ENCODE measurements around the gene HCRTR1. TPM values are rescaled to one million over a fixed set of nuclear protein-coding genes. Genes with fewer than 3 reads are reported as not detected.

The HCRTR1 gene
- total and polyA plus RNA-seq, 2 donors (not counting 1 experiment from before 2014, with no cell fraction given): not detected

- TF ChIP-seq EZH2 (IDR thresholded peaks at IDR 0.05; ENCODE audit: low read length, missing control alignments) (no peak), CTCF (conservative IDR thresholded peaks at IDR 0.05 in 1 of 2, IDR thresholded peaks at IDR 0.05 in 1 of 2; ENCODE audit: low read depth in 1 of 2, low read length in 2 of 2) (no peak)
- no peaks in the 10 kb centered on the region for H3K9me3 ChIP-seq (ENCODE audit: control insufficient read depth, insufficient read depth, low read depth, low read length)
- no peak overlapping the region for H2AFZ ChIP-seq (ENCODE audit: low read length)
- peaks cover 12% of the 10 kb centered on the region for H3K4me1 ChIP-seq (ENCODE audit: control insufficient read depth, extremely low read depth, insufficient read depth, low read length)
- no peak overlapping the region for H3K27ac ChIP-seq (ENCODE audit: insufficient read depth, low read length)
- peak; percentile 62 for DNase-seq (ENCODE audit: low read depth in 2 of 2)
- no peaks in the 10 kb centered on the region for H4K20me1 ChIP-seq (ENCODE audit: control insufficient read depth, extremely low read depth, insufficient read depth, low read length)
- H3K36me3 ChIP-seq (ENCODE audit: control insufficient read depth, insufficient read depth, low read length): peaks cover 25% of the 10 kb centered on the region
- H3K27me3 ChIP-seq (ENCODE audit: control insufficient read depth, insufficient read depth, low read length): no peaks in the 10 kb centered on the region
- H3K9ac ChIP-seq (ENCODE audit: insufficient read depth, low read length): no peak overlapping the region
- H3K79me2 ChIP-seq (ENCODE audit: control insufficient read depth, insufficient read depth, low read length): no peaks in the 10 kb centered on the region
- no peak overlapping the region for H3K4me2 ChIP-seq (ENCODE audit: extremely low read depth, insufficient read depth, low read length)
- no peak overlapping the region for H3K4me3 ChIP-seq (replicated peaks in 1 of 4; ENCODE audit: control extremely low read depth in 1 of 4, insufficient read depth in 1 of 4, low read depth in 3 of 4, low read length in 4 of 4)
Measured at GRCh38 chr1:31669786-31670592, 52.5 kb downstream of the HCRTR1 start.

- Histone ChIP-seq H3K9ac (ENCODE audit: insufficient read depth, low read length) (no peak overlapping the region), H3K9me3 (ENCODE audit: control insufficient read depth, insufficient read depth, low read depth, low read length) (no peaks in the 10 kb centered on the region), H3K4me1 (ENCODE audit: control insufficient read depth, extremely low read depth, insufficient read depth, low read length) (peaks cover 12% of the 10 kb centered on the region), H4K20me1 (ENCODE audit: control insufficient read depth, extremely low read depth, insufficient read depth, low read length) (no peaks in the 10 kb centered on the region), H3K4me3 (replicated peaks in 1 of 4; ENCODE audit: control extremely low read depth in 1 of 4, insufficient read depth in 1 of 4, low read depth in 3 of 4, low read length in 4 of 4) (no peak overlapping the region), H3K27me3 (ENCODE audit: control insufficient read depth, insufficient read depth, low read length) (no peaks in the 10 kb centered on the region), H3K36me3 (ENCODE audit: control insufficient read depth, insufficient read depth, low read length) (peaks cover 24% of the 10 kb centered on the region), H3K27ac (ENCODE audit: insufficient read depth, low read length) (no peak overlapping the region), H3K4me2 (ENCODE audit: extremely low read depth, insufficient read depth, low read length) (no peak overlapping the region), H3K79me2 (ENCODE audit: control insufficient read depth, insufficient read depth, low read length) (no peaks in the 10 kb centered on the region), H2AFZ (ENCODE audit: low read length) (no peak overlapping the region)
- TF ChIP-seq EZH2 (IDR thresholded peaks at IDR 0.05; ENCODE audit: low read length, missing control alignments): no peak
- no peak for TF ChIP-seq CTCF (conservative IDR thresholded peaks at IDR 0.05 in 1 of 2, IDR thresholded peaks at IDR 0.05 in 1 of 2; ENCODE audit: low read depth in 1 of 2, low read length in 2 of 2)
- peak in 1 of 2 donors; percentile 9 for DNase-seq (ENCODE audit: low read depth in 2 of 2)
Measured at GRCh38 chr1:31670593-31670964, 53.1 kb downstream of the HCRTR1 start.

- H3K27me3 ChIP-seq (ENCODE audit: control insufficient read depth, insufficient read depth, low read length): no peaks in the 10 kb centered on the region
- H3K4me1 ChIP-seq (ENCODE audit: control insufficient read depth, extremely low read depth, insufficient read depth, low read length): peaks cover 12% of the 10 kb centered on the region
- H3K36me3 ChIP-seq (ENCODE audit: control insufficient read depth, insufficient read depth, low read length): peaks cover 22% of the 10 kb centered on the region
Measured at GRCh38 chr1:31671147-31671546, 53.7 kb downstream of the HCRTR1 start.

More at GRCh38 chr1:31671147-31671546, 53.7 kb downstream of the HCRTR1 start:
- H4K20me1 ChIP-seq (ENCODE audit: control insufficient read depth, extremely low read depth, insufficient read depth, low read length): no peaks in the 10 kb centered on the region
- H3K27ac ChIP-seq (ENCODE audit: insufficient read depth, low read length): no peak overlapping the region
- no peak overlapping the region for H3K4me3 ChIP-seq (replicated peaks in 1 of 4; ENCODE audit: control extremely low read depth in 1 of 4, insufficient read depth in 1 of 4, low read depth in 3 of 4, low read length in 4 of 4)
- H3K9me3 ChIP-seq (ENCODE audit: control insufficient read depth, insufficient read depth, low read depth, low read length): no peaks in the 10 kb centered on the region
- no peak overlapping the region for H2AFZ ChIP-seq (ENCODE audit: low read length)
- no peaks in the 10 kb centered on the region for H3K79me2 ChIP-seq (ENCODE audit: control insufficient read depth, insufficient read depth, low read length)
- no peak for DNase-seq (ENCODE audit: low read depth in 2 of 2)
- H3K9ac ChIP-seq (ENCODE audit: insufficient read depth, low read length): no peak overlapping the region
- no peak for TF ChIP-seq EZH2 (IDR thresholded peaks at IDR 0.05; ENCODE audit: low read length, missing control alignments)
- TF ChIP-seq CTCF (conservative IDR thresholded peaks at IDR 0.05 in 1 of 2, IDR thresholded peaks at IDR 0.05 in 1 of 2; ENCODE audit: low read depth in 1 of 2, low read length in 2 of 2): no peak
- H3K4me2 ChIP-seq (ENCODE audit: extremely low read depth, insufficient read depth, low read length): no peak overlapping the region

Data from fibroblast of lung (primary cell).